HEK293 (cell line): ENCODE results near the gene DDX54.

Experiments
- BCL11A ChIP-seq: fragments of 450-650 bp; formaldehyde crosslinking; IDR thresholded peaks from 2 replicates; pipeline ENCODE4 v1.5.1; 2016; ENCODE audit warnings: low read depth, missing biosample characterization, missing genetic modification characterization
- EGR2 ChIP-seq: fragments of 450-650 bp; formaldehyde crosslinking; IDR thresholded peaks from 2 replicates; pipeline ENCODE4 v1.5.1; 2016; ENCODE audit warnings: low read depth, missing biosample characterization, missing genetic modification characterization
- KLF9 ChIP-seq: fragments of 450-650 bp; formaldehyde crosslinking; IDR thresholded peaks from 2 replicates; pipeline ENCODE4 v1.5.1; 2016; ENCODE audit warnings: missing biosample characterization, missing genetic modification characterization, low read depth
- REPIN1 ChIP-seq: fragments of 450-650 bp; formaldehyde crosslinking; IDR thresholded peaks from 2 replicates; pipeline ENCODE4 v1.5.1; 2017; ENCODE audit warnings: missing biosample characterization, missing genetic modification characterization, low read depth
- WT1 ChIP-seq: fragments of 450-650 bp; formaldehyde crosslinking; IDR thresholded peaks from 2 replicates; pipeline ENCODE4 v1.5.1; 2016; ENCODE audit warnings: missing biosample characterization, missing genetic modification characterization
- ZFHX2 ChIP-seq: fragments of 450-650 bp; formaldehyde crosslinking; conservative IDR thresholded peaks from 2 replicates; pipeline ENCODE4 v1.5.1; 2016; ENCODE audit warnings: missing biosample characterization, missing genetic modification characterization
- ZNF473 ChIP-seq: fragments of 450-650 bp; formaldehyde crosslinking; IDR thresholded peaks from 2 replicates; pipeline ENCODE4 v1.5.1; 2017; ENCODE audit warnings: missing biosample characterization, missing genetic modification characterization
- ZNF501 ChIP-seq: fragments of 450-650 bp; formaldehyde crosslinking; IDR thresholded peaks from 2 replicates; pipeline ENCODE4 v1.5.1; 2016; ENCODE audit warnings: missing biosample characterization, missing genetic modification characterization
- ZNF510 ChIP-seq: fragments of 450-650 bp; formaldehyde crosslinking; IDR thresholded peaks from 2 replicates; pipeline ENCODE4 v1.5.1; 2018; ENCODE audit warnings: mild to moderate bottlenecking, missing genetic modification characterization, missing biosample characterization; ENCODE audit not compliant: insufficient replicate concordance
- ZNF555 ChIP-seq: fragments of 450-650 bp; formaldehyde crosslinking; conservative IDR thresholded peaks from 2 replicates; pipeline ENCODE4 v1.5.1; 2017; ENCODE audit warnings: missing biosample characterization, mild to moderate bottlenecking, missing genetic modification characterization, inconsistent platforms
- TF ChIP-seq, protein P1 (sequence below): fragments of 450-650 bp; formaldehyde crosslinking; IDR thresholded peaks from 2 replicates; pipeline ENCODE4 v1.5.1; 2016; ENCODE audit warnings: missing biosample characterization, missing genetic modification characterization
- TF ChIP-seq, protein P2 (sequence below): fragments of 450-650 bp; IDR thresholded peaks from 2 replicates; pipeline ENCODE4 v1.5.1; 2018; ENCODE audit warnings: missing biosample characterization, mild to moderate bottlenecking, missing genetic modification characterization
- TF ChIP-seq, protein P3 (sequence below): fragments of 450-650 bp; formaldehyde crosslinking; IDR thresholded peaks from 2 replicates; pipeline ENCODE4 v1.5.1; 2016; ENCODE audit warnings: missing biosample characterization, missing genetic modification characterization
- TF ChIP-seq, protein P4 (sequence below): fragments of 450-650 bp; formaldehyde crosslinking; IDR thresholded peaks from 2 replicates; pipeline ENCODE4 v1.5.1; 2016; ENCODE audit warnings: missing biosample characterization, missing genetic modification characterization, low read depth
- TF ChIP-seq, protein P5 (sequence below): fragments of 450-650 bp; formaldehyde crosslinking; IDR thresholded peaks from 2 replicates; pipeline ENCODE4 v1.5.1; 2016; ENCODE audit warnings: missing biosample characterization, missing genetic modification characterization
- TF ChIP-seq, protein P6 (sequence below): IDR thresholded peaks from 2 replicates; pipeline ENCODE4 v1.6.1; 2011; ENCODE audit warnings: mild to moderate bottlenecking, low read depth, low read length, borderline replicate concordance
- TF ChIP-seq, protein P7 (sequence below): fragments of 450-650 bp; IDR thresholded peaks from 2 replicates; pipeline ENCODE4 v1.5.1; 2018; ENCODE audit warnings: missing biosample characterization, missing genetic modification characterization
- TF ChIP-seq, protein P8 (sequence below): fragments of 450-650 bp; formaldehyde crosslinking; IDR thresholded peaks from 2 replicates; pipeline ENCODE4 v1.5.1; 2016; ENCODE audit warnings: missing biosample characterization, missing genetic modification characterization
- TF ChIP-seq, protein P9 (sequence below): fragments of 450-650 bp; formaldehyde crosslinking; IDR thresholded peaks from 2 replicates; pipeline ENCODE4 v1.5.1; 2016; ENCODE audit warnings: missing biosample characterization, missing genetic modification characterization

DDX54 gene

DNA sequence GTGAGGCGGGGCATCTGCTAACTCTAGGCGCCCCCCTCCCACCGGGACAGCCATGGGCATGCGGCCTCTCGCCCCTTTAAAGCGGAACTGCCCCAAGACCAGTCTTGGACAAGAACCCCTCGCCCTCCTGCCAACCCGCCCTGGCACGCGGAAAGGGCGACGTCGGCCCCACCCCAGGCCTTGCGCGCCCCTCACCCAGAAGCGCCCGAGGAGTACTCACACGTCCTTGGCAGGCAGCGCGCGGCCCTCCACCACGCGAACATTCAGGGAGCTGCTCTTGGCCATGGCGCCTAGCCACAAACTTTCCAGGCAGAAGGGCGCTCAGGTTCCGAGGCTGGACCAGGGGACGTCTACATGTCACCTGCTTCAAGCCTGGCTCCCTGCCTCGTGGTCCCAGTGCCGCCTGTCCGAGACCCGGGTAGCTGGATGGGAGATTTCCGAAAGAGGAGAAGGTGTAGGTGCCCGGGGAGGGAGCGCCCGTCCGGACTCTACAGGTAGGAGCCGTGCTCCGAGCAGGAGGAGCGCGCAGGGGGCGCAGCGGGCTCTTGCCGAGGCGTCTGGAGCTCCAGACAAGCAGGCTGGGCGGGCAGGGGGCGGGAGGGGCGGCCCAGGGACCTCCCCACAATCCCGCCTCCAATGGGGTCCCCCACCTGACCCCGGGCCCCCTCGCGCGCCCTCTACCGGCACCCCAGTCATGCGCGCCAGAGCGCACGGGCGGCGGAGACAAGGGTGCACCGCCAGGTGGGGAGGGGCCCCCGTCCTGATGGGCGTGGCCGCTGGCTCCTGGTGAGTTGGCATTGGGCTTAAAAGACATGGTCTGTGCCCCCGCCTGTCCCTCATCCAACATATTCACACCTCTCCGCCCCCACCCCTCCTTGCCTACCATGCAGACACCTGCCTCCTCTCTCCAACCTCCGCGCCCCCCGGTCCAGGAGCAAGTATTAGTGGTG, 49.8 kb downstream of the DDX54 start, which contains the start of gene RASAL1 (continued):
- TF ChIP-seq, protein P1, sequence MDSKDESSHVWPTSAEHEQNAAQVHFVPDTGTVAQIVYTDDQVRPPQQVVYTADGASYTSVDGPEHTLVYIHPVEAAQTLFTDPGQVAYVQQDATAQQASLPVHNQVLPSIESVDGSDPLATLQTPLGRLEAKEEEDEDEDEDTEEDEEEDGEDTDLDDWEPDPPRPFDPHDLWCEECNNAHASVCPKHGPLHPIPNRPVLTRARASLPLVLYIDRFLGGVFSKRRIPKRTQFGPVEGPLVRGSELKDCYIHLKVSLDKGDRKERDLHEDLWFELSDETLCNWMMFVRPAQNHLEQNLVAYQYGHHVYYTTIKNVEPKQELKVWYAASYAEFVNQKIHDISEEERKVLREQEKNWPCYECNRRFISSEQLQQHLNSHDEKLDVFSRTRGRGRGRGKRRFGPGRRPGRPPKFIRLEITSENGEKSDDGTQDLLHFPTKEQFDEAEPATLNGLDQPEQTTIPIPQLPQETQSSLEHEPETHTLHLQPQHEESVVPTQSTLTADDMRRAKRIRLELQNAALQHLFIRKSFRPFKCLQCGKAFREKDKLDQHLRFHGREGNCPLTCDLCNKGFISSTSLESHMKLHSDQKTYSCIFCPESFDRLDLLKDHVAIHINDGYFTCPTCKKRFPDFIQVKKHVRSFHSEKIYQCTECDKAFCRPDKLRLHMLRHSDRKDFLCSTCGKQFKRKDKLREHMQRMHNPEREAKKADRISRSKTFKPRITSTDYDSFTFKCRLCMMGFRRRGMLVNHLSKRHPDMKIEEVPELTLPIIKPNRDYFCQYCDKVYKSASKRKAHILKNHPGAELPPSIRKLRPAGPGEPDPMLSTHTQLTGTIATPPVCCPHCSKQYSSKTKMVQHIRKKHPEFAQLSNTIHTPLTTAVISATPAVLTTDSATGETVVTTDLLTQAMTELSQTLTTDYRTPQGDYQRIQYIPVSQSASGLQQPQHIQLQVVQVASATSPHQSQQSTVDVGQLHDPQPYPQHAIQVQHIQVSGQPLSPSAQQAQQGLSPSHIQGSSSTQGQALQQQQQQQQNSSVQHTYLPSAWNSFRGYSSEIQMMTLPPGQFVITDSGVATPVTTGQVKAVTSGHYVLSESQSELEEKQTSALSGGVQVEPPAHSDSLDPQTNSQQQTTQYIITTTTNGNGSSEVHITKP = no peak; the same call in 1 of the 2 replicates
- TF ChIP-seq, protein P2, sequence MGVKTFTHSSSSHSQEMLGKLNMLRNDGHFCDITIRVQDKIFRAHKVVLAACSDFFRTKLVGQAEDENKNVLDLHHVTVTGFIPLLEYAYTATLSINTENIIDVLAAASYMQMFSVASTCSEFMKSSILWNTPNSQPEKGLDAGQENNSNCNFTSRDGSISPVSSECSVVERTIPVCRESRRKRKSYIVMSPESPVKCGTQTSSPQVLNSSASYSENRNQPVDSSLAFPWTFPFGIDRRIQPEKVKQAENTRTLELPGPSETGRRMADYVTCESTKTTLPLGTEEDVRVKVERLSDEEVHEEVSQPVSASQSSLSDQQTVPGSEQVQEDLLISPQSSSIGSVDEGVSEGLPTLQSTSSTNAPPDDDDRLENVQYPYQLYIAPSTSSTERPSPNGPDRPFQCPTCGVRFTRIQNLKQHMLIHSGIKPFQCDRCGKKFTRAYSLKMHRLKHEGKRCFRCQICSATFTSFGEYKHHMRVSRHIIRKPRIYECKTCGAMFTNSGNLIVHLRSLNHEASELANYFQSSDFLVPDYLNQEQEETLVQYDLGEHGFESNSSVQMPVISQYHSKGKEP (tag by site-specific recombination) = no peak
- TF ChIP-seq, protein P3, sequence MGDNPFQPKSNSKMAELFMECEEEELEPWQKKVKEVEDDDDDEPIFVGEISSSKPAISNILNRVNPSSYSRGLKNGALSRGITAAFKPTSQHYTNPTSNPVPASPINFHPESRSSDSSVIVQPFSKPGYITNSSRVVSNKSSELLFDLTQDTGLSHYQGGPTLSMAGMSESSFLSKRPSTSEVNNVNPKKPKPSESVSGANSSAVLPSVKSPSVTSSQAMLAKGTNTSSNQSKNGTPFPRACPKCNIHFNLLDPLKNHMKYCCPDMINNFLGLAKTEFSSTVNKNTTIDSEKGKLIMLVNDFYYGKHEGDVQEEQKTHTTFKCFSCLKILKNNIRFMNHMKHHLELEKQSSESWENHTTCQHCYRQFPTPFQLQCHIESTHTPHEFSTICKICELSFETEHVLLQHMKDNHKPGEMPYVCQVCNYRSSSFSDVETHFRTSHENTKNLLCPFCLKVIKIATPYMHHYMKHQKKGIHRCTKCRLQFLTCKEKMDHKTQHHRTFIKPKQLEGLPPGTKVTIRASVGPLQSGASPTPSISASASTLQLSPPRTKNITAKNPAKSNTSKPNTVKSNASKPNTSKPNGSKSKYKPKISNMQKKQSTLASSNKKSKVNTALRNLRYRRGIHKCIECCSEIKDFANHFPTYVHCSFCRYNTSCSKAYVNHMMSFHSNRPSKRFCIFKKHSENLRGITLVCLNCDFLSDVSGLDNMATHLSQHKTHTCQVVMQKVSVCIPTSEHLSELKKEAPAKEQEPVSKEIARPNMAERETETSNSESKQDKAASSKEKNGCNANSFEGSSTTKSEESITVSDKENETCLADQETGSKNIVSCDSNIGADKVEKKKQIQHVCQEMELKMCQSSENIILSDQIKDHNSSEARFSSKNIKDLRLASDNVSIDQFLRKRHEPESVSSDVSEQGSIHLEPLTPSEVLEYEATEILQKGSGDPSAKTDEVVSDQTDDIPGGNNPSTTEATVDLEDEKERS = no peak
- TF ChIP-seq, protein P4, sequence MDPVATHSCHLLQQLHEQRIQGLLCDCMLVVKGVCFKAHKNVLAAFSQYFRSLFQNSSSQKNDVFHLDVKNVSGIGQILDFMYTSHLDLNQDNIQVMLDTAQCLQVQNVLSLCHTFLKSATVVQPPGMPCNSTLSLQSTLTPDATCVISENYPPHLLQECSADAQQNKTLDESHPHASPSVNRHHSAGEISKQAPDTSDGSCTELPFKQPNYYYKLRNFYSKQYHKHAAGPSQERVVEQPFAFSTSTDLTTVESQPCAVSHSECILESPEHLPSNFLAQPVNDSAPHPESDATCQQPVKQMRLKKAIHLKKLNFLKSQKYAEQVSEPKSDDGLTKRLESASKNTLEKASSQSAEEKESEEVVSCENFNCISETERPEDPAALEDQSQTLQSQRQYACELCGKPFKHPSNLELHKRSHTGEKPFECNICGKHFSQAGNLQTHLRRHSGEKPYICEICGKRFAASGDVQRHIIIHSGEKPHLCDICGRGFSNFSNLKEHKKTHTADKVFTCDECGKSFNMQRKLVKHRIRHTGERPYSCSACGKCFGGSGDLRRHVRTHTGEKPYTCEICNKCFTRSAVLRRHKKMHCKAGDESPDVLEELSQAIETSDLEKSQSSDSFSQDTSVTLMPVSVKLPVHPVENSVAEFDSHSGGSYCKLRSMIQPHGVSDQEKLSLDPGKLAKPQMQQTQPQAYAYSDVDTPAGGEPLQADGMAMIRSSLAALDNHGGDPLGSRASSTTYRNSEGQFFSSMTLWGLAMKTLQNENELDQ = no peak
- TF ChIP-seq ZNF501 (peak; percentile 27; the same call in 1 of the 2 replicates), WT1 (no peak), ZFHX2 (tag by site-specific recombination) (peak; percentile 77; the same call in 1 of the 2 replicates), ZNF555 (tag by site-specific recombination) (no peak), BCL11A (tag by site-specific recombination) (no peak), KLF9 (tag by site-specific recombination) (peak; percentile 86), ZNF510 (tag by site-specific recombination) (no peak), EGR2 (peak; percentile 84; the same call in 1 of the 2 replicates), ZNF473 (no peak), REPIN1 (no peak)
- TF ChIP-seq, protein P5, sequence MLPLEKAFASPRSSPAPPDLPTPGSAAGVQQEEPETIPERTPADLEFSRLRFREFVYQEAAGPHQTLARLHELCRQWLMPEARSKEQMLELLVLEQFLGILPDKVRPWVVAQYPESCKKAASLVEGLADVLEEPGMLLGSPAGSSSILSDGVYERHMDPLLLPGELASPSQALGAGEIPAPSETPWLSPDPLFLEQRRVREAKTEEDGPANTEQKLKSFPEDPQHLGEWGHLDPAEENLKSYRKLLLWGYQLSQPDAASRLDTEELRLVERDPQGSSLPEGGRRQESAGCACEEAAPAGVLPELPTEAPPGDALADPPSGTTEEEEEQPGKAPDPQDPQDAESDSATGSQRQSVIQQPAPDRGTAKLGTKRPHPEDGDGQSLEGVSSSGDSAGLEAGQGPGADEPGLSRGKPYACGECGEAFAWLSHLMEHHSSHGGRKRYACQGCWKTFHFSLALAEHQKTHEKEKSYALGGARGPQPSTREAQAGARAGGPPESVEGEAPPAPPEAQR = no peak
- TF ChIP-seq, protein P6, sequence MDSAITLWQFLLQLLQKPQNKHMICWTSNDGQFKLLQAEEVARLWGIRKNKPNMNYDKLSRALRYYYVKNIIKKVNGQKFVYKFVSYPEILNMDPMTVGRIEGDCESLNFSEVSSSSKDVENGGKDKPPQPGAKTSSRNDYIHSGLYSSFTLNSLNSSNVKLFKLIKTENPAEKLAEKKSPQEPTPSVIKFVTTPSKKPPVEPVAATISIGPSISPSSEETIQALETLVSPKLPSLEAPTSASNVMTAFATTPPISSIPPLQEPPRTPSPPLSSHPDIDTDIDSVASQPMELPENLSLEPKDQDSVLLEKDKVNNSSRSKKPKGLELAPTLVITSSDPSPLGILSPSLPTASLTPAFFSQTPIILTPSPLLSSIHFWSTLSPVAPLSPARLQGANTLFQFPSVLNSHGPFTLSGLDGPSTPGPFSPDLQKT = no peak
- TF ChIP-seq, protein P7, sequence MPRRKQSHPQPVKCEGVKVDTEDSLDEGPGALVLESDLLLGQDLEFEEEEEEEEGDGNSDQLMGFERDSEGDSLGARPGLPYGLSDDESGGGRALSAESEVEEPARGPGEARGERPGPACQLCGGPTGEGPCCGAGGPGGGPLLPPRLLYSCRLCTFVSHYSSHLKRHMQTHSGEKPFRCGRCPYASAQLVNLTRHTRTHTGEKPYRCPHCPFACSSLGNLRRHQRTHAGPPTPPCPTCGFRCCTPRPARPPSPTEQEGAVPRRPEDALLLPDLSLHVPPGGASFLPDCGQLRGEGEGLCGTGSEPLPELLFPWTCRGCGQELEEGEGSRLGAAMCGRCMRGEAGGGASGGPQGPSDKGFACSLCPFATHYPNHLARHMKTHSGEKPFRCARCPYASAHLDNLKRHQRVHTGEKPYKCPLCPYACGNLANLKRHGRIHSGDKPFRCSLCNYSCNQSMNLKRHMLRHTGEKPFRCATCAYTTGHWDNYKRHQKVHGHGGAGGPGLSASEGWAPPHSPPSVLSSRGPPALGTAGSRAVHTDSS = no peak
- TF ChIP-seq, protein P8, sequence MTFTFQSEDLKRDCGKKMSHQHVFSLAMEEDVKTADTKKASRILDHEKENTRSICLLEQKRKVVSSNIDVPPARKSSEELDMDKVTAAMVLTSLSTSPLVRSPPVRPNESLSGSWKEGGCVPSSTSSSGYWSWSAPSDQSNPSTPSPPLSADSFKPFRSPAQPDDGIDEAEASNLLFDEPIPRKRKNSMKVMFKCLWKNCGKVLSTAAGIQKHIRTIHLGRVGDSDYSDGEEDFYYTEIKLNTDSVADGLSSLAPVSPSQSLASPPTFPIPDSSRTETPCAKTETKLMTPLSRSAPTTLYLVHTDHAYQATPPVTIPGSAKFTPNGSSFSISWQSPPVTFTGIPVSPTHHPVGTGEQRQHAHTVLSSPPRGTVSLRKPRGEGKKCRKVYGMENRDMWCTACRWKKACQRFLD (tag by site-specific recombination) = no peak
- TF ChIP-seq, protein P9, sequence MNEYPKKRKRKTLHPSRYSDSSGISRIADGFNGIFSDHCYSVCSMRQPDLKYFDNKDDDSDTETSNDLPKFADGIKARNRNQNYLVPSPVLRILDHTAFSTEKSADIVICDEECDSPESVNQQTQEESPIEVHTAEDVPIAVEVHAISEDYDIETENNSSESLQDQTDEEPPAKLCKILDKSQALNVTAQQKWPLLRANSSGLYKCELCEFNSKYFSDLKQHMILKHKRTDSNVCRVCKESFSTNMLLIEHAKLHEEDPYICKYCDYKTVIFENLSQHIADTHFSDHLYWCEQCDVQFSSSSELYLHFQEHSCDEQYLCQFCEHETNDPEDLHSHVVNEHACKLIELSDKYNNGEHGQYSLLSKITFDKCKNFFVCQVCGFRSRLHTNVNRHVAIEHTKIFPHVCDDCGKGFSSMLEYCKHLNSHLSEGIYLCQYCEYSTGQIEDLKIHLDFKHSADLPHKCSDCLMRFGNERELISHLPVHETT (tag by site-specific recombination) = no peak
